HG02943 (cell line): ENCODE measurements around the gene STXBP3.

Experiments used
- ATAC-seq: cut with Tn5 transposase; IDR thresholded peaks from one replicate; pipeline ENCODE4 v1.9.1; 2021; ENCODE audit warnings: mild to moderate bottlenecking, low read depth, moderate library complexity; ENCODE audit not compliant: unreplicated experiment

STXBP3 gene

GRCh38 chr1:108792420-108792819 lies 45.9 kb downstream of the STXBP3 start:
- no peak for ATAC-seq

DNA sequence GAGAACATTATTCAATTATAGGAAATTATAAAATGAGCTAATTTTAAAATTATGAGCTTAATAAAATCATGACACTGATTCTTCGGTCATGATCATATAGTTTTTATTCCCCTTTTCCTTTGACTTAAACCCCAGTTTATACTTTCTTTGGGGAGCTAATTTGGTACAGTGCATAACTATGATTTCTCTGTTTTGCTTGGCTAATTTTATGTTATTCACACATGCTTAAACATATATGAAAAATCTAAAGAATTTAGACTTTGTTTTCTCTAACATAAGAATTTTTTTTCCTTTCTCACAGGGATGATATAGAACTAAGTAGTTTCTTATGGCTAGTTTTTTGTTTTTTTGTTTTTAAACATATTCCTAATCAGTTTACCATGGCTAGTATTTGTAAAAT lies 52.5 kb downstream of the STXBP3 start:
- no peak for ATAC-seq

GRCh38 chr1:108801101-108801500 lies 54.6 kb downstream of the STXBP3 start:
- no peak for ATAC-seq

- no peak for ATAC-seq
Measured at GRCh38 chr1:108803548-108803947, 57.1 kb downstream of the STXBP3 start.

GRCh38 chr1:108808438-108808837 lies 62.0 kb downstream of the STXBP3 start:
- no peak for ATAC-seq

DNA sequence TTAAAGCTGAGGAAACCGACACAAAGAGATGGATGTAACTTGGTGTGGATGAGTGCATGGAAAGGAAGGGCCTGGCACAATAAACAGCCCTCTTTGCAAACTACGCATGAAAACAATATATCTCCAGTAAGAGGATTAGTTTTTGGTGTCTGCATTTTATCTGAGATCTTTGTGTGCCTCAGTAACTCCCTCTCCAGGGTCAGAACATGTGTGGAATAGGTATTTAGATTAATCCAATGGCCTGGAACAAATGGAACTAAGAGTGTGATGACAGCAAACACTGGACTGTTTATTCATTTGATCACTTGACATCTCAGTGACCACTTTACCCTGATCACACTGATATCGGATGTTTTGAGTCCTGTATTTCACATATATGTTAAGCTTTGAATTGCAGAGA lies 65.1 kb downstream of the STXBP3 start:
- no peak for ATAC-seq

DNA sequence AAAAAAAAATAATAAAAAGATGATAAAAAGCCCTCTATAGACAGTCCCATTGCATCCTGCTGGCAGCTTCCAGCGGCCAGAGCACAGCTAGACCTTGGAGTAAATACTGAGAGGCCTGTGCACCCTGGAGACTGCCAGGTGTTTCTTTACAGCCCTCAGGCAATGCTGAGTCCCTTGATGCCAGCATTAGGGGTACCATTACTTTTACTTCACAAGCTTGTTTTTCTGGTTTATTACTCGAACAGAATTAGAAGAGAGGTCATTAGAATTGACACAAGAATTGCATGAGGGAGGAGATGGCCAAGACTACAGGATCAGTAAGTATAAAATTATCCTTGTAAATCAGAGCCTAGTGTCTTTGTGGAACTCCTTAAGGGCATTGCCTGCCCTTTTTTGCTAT lies 66.9 kb downstream of the STXBP3 start:
- ATAC-seq = no peak

DNA sequence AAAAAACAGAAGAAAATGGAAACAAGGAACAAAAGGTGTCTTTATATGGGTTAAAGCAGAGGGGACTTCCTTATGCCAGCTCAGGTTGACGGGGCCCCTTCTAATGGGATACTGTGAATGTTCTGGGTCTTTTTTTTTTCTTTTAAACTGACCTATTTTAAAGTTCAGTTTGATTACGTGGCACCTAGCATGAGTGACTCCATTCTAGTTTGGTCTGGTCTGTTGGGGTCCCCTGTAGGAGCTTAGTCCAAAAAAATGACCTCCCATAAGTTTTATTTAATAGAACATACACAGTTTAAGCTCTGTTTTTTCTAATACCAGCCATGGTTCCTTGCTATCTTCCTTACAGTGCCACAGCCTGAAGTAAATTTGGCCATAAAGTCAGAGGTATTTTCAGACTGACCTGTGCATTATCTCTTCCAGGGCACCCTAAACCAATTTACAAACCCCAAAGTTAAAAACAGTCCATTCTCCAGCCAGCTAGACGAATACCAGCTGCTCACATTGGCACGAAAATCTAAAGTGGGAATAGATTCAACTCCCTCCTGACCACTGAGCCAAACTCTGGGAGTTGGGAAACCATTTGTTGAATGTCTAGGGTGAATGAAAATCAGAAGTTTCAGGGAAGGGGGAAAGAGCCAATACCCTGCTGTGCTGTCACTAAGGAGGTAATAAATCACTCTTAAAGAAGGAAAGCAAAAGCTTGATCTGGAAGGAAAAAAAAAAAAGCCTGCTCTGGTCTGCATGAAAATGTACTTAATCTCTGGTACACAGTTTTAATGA lies 68.1 kb downstream of the STXBP3 start:
- no peak for ATAC-seq

DNA sequence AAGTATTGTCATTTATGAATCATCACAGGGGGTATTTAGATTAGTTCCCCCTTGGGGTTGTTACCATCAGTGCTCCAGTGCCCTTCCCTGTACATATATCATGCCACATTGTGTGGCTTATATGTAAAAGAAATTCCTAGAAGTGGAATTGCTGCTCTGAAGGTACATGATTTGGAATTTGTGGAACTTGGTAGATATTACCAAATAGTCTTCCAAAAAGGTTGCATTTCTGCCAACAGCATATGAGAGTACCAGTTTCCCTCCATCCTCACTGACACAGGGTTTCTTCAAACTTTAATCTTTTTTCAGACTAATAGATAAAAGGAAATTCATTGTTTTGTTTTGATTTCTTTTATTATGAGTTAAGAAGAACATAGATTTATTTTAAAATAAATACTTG lies 69.1 kb downstream of the STXBP3 start:
- no peak for ATAC-seq

- no peak for ATAC-seq
Measured at GRCh38 chr1:108816049-108816893, 69.8 kb downstream of the STXBP3 start.

DNA sequence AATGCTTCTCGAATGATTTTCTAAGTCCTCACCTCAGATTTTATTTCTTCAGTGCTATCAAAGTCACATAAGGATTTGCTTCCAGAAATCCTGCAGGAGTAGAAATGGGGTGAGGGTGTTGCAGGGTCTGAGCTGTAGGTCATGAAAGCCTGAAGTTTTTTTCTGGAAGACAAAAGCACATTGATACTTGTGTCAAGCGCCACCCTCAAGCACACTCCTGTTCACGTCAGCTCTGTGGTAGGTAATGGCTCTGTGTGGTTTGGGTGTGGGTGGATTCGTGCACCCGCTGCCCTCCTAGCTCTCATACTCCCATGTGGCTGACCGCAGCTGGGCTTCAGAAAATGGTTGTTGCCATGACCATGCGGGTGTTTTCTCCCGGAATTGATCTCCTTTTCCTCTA lies 70.5 kb downstream of the STXBP3 start:
- ATAC-seq = no peak

- no peak for ATAC-seq
Measured at GRCh38 chr1:108817811-108818210, 71.3 kb downstream of the STXBP3 start.

GRCh38 chr1:108819878-108820277 lies 73.4 kb downstream of the STXBP3 start:
- ATAC-seq = no peak

DNA sequence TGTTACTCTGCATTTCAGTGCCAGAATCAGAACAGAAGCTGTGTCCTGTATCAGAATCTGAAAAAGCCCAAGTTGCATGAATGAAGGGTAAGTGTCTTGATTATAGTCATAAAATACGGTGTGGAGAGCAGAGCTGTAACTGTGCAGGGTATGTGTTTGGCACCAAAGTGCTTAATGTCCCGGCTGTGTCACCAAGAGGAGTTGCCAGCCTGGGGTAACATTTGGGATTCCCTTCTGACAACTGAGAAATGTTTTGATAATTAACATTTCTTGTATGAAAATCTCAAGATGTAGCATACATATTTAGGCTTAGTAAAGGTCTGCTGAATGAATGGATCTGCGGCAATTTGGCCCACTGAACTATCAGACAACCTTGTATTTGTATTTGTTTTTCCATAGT lies 77.2 kb downstream of the STXBP3 start:
- ATAC-seq = no peak

DNA sequence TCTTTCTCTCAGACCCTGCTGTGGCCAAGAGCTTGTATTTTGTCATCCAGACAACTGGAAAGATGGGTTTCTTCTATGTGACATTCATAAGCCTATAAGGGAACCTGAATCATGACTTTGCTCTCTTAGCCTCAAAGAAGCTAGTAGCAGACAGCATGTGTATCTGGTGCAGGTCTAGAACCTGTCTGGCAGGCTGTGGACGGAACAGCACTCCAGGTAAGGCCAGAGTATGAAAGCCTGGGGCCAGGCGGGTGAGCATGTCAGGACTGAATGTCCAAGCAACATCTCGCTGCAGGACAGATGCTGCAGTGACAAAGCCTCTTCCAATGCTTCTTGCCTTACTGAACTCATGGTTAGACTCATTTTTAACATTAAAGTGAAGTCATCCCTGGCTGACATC lies 77.6 kb downstream of the STXBP3 start:
- ATAC-seq = no peak

- ATAC-seq = no peak
Measured at GRCh38 chr1:108826081-108826635, 79.7 kb downstream of the STXBP3 start.

GRCh38 chr1:108828074-108828961 lies 81.8 kb downstream of the STXBP3 start:
- no peak for ATAC-seq

DNA sequence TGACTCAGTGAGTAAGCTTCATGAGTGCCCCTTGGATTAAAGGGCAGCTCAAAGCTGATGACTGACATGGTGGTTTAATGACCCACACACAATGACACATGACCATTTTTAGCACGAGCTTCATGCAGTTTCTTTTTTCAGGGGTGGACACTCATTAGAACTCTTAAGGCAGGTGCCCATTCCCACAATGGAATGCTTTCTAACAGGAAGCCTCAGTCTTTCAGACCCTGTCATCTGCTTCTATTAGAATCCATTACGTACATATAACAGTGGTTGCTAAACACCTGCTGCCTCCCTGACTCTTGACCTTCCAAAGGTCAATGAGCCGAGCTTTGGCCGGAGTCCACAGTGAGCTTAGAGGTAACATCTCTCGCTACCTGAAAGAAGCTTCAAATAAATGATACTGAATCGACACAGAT lies 83.0 kb downstream of the STXBP3 start:
- no peak for ATAC-seq

DNA sequence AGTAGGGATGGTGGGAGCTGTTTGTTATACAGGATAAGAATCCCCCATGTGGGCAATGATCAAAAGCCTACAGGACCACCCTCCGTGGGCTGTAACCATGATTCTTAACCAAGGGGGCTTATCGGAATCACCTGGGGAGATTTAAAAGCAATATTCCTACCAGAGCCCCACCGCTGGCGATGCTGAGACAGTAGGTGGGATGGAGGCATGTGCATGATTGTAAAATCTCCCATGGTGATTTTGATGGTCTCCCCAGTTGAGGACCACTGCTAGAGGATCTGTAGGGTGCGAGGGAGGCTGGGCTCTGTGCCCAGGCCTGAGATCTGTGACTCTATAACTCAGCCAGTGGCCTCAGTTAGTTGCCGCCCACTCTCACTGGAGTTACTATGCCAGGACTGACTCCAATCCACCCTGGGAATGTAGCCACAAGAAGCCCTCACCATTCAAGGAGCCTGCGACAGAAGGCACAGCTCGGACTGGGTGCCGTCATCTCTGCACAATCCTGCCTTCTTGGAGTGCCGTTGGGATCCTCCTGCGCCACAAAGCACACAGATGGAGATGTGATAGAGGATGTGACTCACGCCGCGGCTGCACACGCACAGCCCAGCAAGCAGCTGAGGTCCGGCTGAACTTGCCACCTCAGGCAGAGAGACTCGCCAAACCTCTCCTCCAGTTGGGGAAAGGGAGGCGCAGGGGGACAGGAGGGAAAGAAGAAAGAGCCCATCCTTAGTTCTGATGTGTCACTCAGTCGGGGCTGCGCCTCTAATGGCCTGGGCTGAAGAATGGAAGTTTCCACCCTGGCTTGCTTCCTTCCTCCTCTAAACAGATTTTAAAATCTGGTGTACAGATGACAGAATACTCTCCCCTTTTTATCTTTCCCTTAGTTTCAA lies 83.9 kb downstream of the STXBP3 start:
- ATAC-seq = no peak

- no peak for ATAC-seq
Measured at GRCh38 chr1:108831225-108831624, 84.8 kb downstream of the STXBP3 start.
